GM21367 (cell line): Measurements from ENCODE around the gene REEP1.

Source experiments
- ATAC-seq: cut with Tn5 transposase; IDR thresholded peaks from one replicate; pipeline ENCODE4 v1.9.1; 2021; ENCODE audit not compliant: unreplicated experiment

REEP1 gene

DNA sequence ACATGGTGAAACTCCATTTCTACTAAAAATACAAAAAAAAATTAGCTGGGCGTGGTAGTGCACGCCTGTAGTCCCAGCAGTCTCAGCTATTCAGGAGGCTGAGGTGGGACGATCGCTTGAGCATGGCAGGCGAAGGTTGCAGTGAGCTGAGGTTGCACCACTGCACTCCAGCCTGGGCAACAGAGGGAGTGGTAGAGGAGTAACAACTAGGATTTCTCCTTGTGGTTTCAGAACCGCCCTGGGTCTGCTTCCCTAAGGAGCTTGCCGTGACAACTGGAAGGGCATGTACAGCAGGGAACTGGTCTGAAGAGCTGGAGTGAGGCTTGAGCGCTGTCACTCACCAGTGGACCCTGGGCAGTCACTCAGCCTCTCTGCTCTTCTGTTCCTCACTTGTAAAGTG, 29.1 kb downstream of the REEP1 start:
- ATAC-seq = no peak

DNA sequence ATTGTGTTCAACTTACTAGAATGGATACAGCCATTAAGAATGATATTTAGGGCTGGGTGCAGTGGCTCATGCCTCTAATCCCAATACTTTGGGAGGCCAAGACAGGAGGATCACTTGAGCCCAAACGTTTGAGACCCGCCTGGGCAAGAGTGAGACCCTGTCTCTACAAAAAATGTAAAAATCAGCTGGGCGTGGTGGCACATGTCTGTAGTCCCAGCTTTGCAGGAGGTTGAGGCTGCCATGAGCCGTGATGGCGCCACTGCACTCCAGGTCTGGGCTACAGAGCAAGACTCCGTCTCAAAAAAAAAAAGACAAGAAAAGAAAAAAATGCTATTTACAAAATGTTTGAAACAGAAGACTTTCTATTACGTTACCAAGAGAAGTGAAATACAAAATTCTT, 30.0 kb downstream of the REEP1 start:
- no peak for ATAC-seq

DNA sequence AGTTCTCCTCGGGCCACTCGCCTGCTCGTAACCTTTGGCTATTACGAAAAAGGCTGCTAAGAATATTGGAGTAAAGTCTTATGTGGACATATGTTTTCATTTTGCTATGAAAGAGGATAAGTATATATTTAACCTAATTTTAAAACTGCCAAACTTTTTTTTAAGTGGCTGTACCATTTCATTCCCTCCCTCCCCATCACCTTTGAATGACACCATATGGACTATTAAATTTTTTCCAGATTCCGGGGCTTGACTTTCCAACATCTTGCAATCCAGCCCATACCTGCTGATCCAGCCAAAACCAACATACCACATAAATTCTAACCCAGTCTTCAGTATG, 31.5 kb downstream of the REEP1 start:
- no peak for ATAC-seq

DNA sequence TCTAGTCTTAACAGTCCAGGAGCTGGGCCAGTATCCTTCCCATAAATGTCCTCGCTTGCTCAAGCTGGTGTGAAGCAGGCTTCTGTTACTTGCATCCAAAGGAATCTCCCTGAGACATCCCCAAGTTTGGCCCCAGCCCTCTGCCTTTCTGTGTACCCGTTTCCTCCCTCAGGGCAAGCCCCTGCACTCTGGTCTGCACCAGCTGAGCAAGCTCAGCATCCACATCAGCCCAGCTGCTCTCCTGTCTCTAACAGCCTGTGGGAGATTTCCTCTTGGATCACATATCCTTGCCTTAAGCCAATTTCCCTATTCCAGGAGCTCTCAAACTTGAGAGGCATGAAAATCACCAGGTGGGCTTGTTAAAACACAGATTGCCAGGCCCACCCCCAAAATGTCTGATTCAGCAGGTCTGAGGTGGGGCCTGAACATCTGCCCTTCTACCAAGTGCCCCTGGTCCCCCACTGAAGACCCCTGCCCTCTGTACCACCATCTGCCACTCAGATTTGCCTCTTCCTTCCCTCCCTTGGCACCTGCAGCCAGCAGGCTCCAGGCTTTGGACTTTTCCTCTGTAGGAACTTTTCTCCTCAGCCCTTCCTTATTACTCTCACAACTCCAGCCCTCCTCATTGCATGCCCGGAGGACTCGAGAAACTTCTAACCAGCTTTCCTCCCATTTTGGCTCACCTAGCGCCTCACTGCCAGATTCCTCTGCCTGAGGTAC, 32.1 kb downstream of the REEP1 start:
- ATAC-seq = no peak

DNA sequence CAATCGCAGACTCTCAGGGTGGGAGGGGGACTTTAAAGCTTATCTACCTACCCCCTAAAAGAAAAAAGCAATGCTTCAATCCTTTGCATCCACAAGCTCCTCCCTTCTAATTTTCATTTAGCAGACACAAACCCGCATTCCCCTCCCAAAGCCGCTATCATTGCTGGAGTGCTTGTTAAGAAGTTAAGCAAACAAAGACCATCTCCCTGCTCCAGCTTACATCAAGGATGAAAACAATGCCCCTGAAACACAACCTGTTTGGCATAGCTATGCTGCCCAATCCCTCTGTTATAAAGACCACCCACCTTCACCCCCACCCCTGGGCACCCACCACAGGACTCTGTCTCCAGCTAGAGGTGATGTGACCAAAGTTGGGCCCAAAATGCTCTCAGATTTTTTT, 33.0 kb downstream of the REEP1 start:
- ATAC-seq = no peak

DNA sequence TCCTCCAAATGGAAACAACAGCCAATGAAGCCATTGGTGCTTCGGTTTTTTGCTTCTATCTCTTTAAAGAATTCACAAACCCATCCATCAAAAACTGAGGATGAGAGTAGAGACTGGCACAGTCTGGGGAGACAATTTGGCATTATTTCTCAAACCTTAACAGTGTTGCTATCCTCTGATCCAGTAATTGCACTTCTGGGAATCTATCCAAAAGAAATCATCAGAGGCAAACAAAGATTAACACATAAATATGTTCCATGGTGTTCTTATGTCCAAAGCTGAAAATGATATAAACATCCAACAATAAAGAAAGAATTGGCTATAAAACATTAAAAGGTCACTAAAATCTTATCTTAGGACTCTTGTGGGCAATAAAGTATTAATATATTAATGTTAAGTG, 35.1 kb downstream of the REEP1 start:
- ATAC-seq = no peak

DNA sequence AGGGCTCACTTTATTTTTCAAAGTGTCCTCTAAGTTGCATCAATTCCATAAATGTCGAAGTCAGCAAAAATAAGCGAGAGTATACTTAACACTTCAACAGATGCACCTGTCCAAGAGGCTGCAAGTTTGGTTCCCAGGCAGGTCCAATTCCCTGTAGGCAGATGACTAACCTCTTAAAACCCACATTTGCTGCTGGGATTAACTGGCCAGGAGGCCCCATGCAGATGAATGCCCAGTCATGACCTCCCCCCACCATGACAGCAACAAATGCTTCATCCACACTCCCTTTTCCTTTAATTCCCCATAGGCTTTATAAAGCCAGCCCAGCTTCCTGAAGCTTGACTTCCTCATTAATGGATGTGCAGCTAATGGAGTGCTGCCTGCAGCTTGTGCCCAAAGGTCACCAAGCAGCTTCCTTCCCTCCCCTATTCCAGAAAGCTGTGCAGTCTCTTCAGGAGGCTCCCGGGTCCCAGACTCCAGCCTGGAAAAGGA, 35.7 kb downstream of the REEP1 start:
- no peak for ATAC-seq

DNA sequence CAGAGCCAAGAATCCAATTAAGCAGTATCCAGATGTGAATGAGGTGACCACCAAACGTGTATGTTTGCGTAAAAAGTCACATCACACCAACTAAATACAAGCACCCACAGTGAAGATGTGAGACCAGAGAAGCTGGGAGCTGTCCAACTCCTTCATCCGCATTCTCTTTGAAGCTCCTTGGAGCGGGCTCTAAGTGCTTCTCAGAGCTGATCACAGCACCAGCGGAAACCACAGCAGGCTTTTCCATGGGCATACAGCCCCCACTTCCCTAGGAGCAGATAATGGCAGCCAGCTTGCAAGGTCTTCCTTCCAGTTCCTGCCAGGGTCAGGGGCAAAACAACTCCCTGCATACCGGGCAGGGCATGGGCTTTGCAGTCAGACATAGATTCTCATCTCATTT, 36.4 kb downstream of the REEP1 start:
- ATAC-seq = no peak

DNA sequence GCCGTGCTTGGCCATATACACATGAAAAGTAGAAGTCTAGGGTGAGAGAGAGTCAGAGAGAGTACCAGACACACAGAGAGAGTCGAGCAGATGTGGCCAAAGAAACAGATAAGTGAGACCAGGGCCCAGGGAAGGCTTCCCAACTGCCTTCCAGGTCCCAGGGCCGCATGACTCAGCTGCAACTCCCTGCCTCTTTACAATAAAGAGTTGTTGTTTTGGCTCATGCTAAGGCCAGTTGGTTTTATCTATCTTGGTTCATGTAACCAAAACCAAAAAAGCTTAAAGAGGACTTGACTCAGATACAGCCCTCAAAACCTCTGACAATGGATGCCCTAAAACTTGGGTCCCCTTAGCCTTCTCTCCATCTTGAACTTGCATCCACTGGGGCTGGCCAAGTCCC, 36.9 kb downstream of the REEP1 start:
- no peak for ATAC-seq

DNA sequence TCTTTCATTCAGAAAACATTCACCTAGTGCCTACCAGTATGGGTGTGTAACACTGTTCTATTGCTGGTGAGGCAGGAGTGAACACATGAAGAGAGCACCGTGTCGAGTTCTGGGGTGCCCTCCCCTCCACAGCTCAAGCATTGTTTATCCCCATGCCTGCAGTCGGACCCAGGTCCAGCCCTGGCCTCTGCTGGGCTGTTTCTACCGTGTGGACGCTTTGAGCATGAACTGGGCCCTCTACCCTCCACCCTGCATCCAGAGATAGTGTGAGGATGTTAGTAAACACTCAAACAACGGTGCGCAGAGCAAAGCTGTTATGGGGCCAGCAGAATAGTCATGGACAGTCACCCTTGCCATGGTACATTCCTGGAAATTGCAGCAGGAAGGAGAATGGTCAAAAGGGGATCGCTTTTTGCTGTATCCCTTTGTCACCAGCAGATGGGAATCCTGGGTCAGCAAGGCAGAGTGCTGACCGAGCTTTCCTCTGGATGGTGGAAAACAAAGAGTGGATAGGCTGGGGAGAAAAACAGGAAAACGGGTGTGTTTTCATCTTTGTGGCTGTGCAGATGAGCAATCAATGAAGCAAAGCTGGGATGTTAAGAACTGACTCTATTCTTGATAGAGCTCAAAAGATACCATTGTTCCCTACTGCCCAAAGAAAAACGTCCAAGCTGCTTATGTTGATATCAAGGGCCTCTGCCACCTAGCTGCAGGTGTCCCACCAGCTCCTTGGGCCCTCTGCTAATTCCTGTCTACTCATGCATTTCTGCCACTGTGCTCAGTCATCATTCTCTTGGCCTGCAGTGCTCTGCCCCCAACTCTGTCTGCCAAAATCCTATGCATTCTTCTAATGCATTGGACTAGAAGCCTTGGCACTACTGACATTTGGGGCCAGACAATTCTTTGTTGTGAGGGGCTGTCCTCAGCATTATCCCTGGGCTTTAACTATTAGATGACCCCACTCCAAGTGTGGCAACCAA, 38.7 kb downstream of the REEP1 start:
- ATAC-seq = no peak

DNA sequence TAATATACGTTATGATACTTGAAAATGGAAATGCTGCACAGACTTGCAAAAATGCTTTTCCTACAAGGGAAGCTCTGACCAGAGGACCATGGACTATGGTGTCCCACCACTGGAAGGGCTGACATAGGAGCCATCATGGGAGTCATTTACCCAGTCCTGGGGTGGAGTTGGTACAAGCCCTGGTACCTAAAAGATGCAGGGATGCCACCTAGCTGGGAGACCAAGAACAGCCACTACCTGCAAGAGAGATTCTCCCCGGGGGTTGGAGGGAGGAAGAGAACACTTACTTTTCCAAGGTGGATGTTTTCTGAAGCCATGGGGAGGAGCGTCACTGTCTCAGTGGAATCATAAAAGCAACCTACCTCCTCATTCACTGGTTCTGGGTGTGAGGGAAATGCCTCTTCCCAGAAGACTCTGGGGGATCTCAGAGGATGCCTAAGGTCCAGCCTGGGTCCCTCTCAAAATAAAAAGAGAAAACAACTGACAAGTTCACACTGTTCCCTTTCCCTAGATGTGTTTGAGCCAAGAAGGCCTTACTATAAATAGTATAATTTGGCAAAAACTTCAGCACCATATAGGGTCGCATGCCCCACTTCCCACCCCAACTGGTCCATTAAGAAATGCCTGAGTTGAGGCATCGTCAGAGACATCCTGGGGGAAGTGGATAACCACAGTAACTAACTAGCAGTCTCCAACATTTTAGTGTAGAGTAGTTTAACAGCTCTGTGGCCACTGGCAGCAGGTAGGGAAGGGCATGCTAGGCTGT, 39.9 kb downstream of the REEP1 start:
- ATAC-seq = no peak

DNA sequence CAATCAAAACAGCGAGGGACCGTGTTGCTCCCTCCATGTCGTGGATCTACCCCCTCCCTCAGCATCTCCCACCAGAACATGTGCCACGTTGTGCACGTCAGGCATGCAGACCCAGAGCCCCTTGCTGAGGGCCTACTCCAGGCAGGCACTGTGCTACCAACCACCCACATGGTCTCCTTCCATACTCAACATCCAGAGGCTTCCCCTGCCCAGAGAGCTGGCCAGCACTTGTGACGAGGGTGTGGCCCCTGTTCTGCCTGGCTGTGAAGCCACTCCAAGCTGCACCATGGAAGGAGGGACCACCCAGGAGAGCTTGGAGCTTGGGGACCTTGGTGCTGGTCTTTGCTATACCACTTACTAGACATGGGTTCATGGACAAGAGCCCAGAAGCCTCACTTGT, 40.5 kb downstream of the REEP1 start:
- no peak for ATAC-seq

DNA sequence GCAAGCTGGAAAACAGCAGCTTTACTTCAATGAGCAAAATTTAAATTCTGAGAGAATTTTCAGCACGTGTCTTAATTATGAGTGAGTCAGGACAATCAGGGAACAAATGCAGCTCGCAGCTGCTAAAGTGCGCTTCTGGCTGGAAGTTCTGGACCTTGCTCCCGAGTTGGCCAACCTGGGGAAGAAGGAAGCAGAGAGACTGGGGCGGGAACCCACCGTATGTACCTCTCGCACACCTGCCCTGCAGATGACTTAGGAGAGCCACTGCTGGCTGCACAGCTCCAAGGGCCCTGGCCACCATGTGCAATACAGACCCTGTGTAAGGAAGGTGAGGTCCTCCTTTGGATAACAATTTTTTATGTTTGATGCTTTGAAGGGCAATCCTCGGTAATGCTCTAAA, 42.4 kb downstream of the REEP1 start:
- ATAC-seq = no peak

DNA sequence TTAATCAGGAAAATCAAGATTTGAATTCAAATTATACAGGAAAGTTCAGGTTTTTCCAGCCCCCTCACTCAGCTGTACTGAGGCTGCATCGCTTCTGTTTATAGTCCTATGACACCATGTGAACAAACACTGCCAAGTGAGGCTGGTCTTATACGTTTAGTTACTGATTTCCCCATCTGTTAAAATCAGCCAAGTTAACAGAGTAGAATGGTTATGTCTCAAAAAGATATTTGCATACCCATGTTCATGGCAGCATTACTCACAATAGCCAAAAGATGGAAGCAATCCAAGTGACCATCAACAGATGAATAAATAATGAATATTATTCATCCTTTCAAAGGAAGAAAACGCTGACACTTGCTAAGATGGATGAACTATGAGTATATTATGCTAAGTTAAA, 43.8 kb downstream of the REEP1 start:
- no peak for ATAC-seq

DNA sequence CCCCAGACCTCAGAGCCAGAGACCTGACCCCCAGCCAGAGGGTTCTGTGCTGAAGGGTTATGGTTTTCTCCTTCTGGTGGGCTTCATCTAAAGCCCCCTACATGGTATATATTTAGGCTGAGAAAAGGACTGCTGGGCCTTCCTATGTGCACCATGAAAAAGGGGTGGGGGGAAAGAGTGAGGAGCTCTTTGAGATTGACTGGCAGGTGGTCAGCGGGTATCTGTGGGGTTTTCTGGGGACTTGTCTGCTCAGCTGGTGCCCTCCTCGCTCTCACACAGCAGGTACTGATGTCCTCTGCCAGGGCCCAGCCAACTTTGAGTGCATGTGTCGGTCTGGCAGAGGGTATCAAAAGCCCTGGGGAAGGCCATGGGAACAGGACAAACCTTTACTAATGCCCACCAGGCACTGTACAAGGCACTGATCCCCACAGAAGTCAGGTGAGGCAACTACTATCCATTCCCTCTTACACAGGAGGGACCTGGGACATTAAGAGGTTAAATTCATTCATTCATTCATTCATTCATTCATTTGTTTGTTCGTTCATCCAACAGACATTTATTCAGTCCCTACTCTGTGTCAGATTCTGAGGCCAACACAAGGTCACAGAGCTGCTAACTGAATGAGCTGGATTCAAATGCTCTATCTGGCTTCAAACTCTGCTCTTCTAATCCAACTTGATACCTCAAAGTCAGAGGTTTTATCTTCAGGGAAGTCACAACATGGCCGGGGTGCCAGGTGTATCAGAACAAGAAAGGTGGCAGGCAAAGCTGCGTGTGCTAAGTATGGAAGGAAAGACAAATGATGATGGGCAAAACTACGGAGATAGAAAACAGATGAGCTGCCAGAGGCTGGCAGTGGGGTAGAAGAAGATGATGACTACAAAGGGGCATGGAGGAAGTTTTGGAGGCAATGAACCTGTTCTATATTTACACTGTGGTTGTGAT, 44.6 kb downstream of the REEP1 start:
- ATAC-seq = no peak

DNA sequence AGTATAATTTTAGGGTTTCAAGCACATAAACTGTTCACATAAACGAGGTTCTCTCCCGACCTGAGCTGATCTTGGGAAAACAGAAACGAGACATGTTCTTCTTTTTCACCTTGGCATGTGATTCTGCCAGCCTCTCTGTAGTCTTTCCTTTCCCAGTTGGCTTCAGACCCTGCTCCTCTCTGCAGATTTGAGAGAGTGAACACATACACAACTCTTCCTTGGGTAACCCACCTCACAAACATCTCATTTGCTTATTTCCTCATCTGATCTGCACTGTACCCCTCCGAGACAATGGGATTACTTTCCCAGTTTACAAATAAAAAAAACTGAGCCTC, 46.1 kb downstream of the REEP1 start:
- no peak for ATAC-seq

DNA sequence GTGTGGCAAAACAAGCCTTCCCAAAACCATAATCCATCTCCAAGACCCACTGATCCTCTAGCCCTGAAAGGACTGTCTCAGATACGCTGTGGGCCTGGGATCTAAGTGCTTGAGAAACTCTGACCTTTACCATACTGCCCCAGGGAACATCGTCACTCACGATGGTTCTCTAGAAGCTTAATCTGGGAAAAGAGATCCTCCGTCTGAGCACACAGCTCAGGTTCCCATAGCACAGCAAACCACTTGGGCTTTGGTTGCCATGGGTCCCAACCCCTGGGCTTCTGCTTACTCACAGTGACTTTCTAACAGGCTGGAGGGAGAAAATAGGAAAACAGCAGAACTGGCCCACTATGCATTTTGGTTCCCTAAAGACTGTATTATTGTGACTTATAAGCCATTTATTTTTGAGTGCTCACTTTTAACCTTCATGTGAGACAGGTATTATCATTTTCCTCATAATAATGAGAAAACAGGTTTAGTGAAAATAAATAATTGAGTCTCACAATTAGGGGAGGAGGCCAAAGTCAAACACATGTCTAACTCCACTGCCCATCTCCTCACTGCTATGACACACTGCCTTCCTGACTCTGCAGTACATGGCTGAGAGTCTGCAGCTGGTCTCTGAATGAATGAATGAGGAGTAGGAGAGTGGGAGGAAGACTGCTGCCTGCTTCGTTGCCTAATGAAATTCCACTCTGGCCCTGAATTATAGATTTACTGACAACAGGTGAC, 46.7 kb downstream of the REEP1 start:
- ATAC-seq = no peak

DNA sequence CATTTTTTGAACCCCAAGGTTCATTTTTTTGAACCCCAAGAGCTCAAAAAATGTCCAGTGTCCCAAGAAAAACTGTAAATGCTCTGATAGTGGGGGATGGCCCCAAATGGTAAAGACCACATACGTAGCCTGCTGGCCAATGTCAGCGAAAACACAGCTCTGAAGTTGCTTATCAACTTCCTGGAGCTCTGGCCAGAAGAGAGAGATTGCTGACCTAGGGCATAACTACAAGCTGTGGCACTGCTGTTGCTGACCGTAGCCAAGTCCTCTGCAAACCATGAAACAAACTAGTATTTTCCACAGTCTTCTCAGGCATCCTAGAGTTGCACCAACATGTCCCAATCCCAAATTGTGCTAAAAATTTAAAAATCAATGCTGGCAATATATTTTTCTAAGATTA, 50.9 kb downstream of the REEP1 start:
- ATAC-seq = no peak

DNA sequence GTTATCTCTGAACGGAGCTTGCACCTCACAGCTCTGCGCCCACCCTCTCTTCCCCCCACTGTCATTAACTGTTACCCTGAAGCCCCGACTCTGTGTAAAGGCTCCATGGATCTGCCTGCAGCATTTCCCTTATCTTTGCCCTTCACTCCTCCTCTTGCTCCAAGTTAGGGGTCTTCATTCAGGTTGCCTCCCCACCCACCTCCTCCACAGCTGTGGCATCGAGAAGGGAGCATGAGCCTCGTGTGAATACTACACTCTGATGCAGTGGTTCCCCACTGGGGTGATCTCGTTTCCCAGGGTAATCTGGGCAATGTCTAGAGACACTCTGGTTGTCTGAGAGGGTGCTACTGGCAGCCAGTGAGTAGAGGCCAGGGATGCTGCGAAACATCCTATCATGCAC, 51.4 kb downstream of the REEP1 start:
- ATAC-seq = no peak

DNA sequence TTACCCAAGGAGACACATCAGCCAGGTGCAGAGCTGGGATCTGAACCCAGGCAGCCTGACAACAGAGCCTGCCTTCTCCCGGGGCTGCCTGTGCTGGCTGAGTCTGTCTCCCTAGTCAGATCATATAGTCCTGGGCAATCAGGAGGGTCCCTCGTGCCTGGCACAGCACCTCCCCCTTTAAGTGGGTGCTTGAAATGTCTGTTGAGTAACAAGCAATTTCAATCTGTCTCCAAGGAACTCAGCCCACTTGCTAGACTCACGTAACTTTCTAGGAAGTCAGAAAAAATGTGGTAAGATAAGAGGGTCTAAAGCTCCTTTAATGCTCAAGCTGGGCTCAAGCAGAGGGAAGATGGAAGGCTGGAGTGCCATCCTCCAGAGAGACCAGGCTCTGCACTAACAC, 51.9 kb downstream of the REEP1 start:
- no peak for ATAC-seq
